Keratinocyte (primary cell): ENCODE measurements around the gene GPBAR1. TPM values are rescaled to one million over a fixed set of nuclear protein-coding genes. Genes with fewer than 3 reads are reported as not detected.

Experiments used
- DNase-seq: peaks from one replicate; pipeline ENCODE4 v3.0.0-alpha.2; 2011; ENCODE audit warnings: low read depth, missing footprints, low spot score
- FAIRE-seq: peaks from 2 replicates; lab custom pipeline; 2011; peaks lifted over from hg19 to GRCh38; lab: Jason Lieb, UNC
- H2AFZ ChIP-seq: 2 replicates; pipeline ENCODE4 v1.6.0; 2012; ENCODE audit warnings: low read length, control low read depth, inconsistent platforms; ENCODE audit not compliant: control insufficient read depth
- H3K27ac ChIP-seq: 2 replicates; pipeline ENCODE4 v1.5.1; 2011; ENCODE audit warnings: low read length; ENCODE audit not compliant: control insufficient read depth, insufficient read depth
- H3K27me3 ChIP-seq: 3 replicates; pipeline ENCODE4 v1.6.0; 2011; ENCODE audit warnings: low read length; ENCODE audit not compliant: control insufficient read depth, insufficient read depth; ENCODE audit errors: extremely low read depth
- H3K36me3 ChIP-seq, 2 experiments: 2 replicates in 1 of 2; 3 replicates in 1 of 2; pipeline ENCODE4 v1.5.1; 2011; ENCODE audit warnings: low read length in 2 of 2, mild to moderate bottlenecking in 1 of 2; ENCODE audit not compliant: control insufficient read depth in 2 of 2, insufficient read depth in 2 of 2; ENCODE audit errors: extremely low read depth in 1 of 2
- H3K4me1 ChIP-seq: 3 replicates; pipeline ENCODE4 v1.5.1; 2011; ENCODE audit warnings: low read length; ENCODE audit not compliant: control insufficient read depth, insufficient read depth; ENCODE audit errors: extremely low read depth
- H3K4me2 ChIP-seq: 3 replicates; pipeline ENCODE4 v1.6.0; 2011; ENCODE audit warnings: low read depth, low read length; ENCODE audit not compliant: control insufficient read depth, insufficient read depth; ENCODE audit errors: extremely low read depth
- H3K4me3 ChIP-seq, 3 experiments: fragments of 200-600 bp in 1 of 3; sonication (generic) in 1 of 3; 2 replicates in 2 of 3; 3 replicates in 1 of 3; pipeline ENCODE4 v1.5.1; 2011 to 2016; ENCODE audit warnings: low read length in 3 of 3, mild to moderate bottlenecking in 3 of 3, control low read depth in 2 of 3, inconsistent platforms in 1 of 3, low read depth in 1 of 3, mixed read lengths in 1 of 3, mixed run types in 1 of 3, moderate library complexity in 1 of 3; ENCODE audit not compliant: control insufficient read depth in 2 of 3, insufficient read depth in 2 of 3; ENCODE audit errors: extremely low read depth in 1 of 3
- H3K79me2 ChIP-seq: 2 replicates; pipeline ENCODE4 v1.6.0; 2012; ENCODE audit warnings: low read length; ENCODE audit not compliant: control insufficient read depth, insufficient read depth
- H3K9ac ChIP-seq: 3 replicates; pipeline ENCODE4 v1.6.0; 2011; ENCODE audit warnings: low read length; ENCODE audit not compliant: control insufficient read depth, insufficient read depth; ENCODE audit errors: extremely low read depth
- H3K9me1 ChIP-seq: 3 replicates; pipeline ENCODE4 v1.6.0; 2011; ENCODE audit warnings: low read length; ENCODE audit not compliant: control insufficient read depth, insufficient read depth; ENCODE audit errors: extremely low read depth
- H3K9me3 ChIP-seq: 2 replicates; pipeline ENCODE4 v1.5.1; 2012; ENCODE audit warnings: low read depth, low read length; ENCODE audit not compliant: control insufficient read depth
- H4K20me1 ChIP-seq: 3 replicates; pipeline ENCODE4 v1.6.0; 2011; ENCODE audit warnings: low read length; ENCODE audit not compliant: control insufficient read depth, insufficient read depth; ENCODE audit errors: extremely low read depth
- CTCF ChIP-seq, 3 experiments: IDR thresholded peaks in 1 of 3; conservative IDR thresholded peaks in 1 of 3; optimal IDR thresholded peaks in 1 of 3; 2 replicates in 2 of 3; 3 replicates in 1 of 3; pipeline versions ENCODE3 to v1.5.1; 2011; ENCODE audit warnings: low read length in 3 of 3, mild to moderate bottlenecking in 3 of 3, moderate library complexity in 2 of 3, control low read depth in 1 of 3, inconsistent platforms in 1 of 3; ENCODE audit not compliant: insufficient read depth in 2 of 3; ENCODE audit errors: extremely low read depth in 1 of 3
- EZH2 ChIP-seq: IDR thresholded peaks from one replicate; pipeline ENCODE4 v1.6.1; 2012; ENCODE audit warnings: inconsistent platforms, mild to moderate bottlenecking, low read length, moderate library complexity
- dilution Hi-C: fragments of 300-500 bp; cut with MboI; formaldehyde crosslinking; loops from one replicate; pipeline ENCODE4 v1.7.0; 2020; ENCODE audit warnings: low sequenced_read_pairs; ENCODE audit not compliant: extremely low pct_ligation_motif_present
- polyA plus RNA-seq, 5 experiments: library from polyadenylated mRNA; depleted of rRNA in 3 of 5; stranded (reverse) in 3 of 5; stranded (forward) in 1 of 5; unstranded in 1 of 5; fragments of >200 nt; gene quantifications; 1 replicate in 1 of 5; 2 replicates in 3 of 5; 3 replicates in 1 of 5; pipeline versions ENCODE4 v1.2.1 to v1.2.3, GENCODE V29; 2011 to 2012; ENCODE audit warnings: missing spikeins in 2 of 5, low read depth in 1 of 5, low replicate concordance in 1 of 5

Gene GPBAR1
- polyA plus RNA-seq, 1 donor (not counting 4 experiments of a cell fraction or from before 2014, with no cell fraction given), result 0.12 TPM

GRCh38 chr2:218255446-218255845 is 5.4 kb upstream of the GPBAR1 start:
- H3K36me3 ChIP-seq, result peaks cover 36 to 41% of the 10 kb centered on the region in 2 experiments
- H4K20me1 ChIP-seq, result peaks cover 15% of the 10 kb centered on the region
- H2AFZ ChIP-seq, result no peak overlapping the region
- dilution Hi-C loops, result no loop called here
- no peak overlapping the region for H3K4me3 ChIP-seq
- no peak overlapping the region for H3K9ac ChIP-seq
- no peak for DNase-seq
- H3K27me3 ChIP-seq, result no peaks in the 10 kb centered on the region
- no peak for TF ChIP-seq CTCF (optimal IDR thresholded peaks at IDR 0.05 in 1 of 3, IDR thresholded peaks at IDR 0.05 in 1 of 3, conservative IDR thresholded peaks at IDR 0.05 in 1 of 3; ENCODE audit: extremely low read depth in 1 of 3, insufficient read depth in 2 of 3, low read length in 3 of 3)
- no peak for TF ChIP-seq EZH2
- peaks cover 2% of the 10 kb centered on the region for H3K79me2 ChIP-seq
- no peaks in the 10 kb centered on the region for H3K9me3 ChIP-seq
- no peak overlapping the region for H3K4me2 ChIP-seq
- peak; percentile 34 for FAIRE-seq
- H3K9me1 ChIP-seq, result no peaks in the 10 kb centered on the region
- peaks cover 3% of the 10 kb centered on the region for H3K4me1 ChIP-seq
- H3K27ac ChIP-seq, result peak overlapping the region; percentile 31

GRCh38 chr2:218256612-218257350 is 4.0 kb upstream of the GPBAR1 start:
- DNase-seq, result no peak
- Histone ChIP-seq H3K27ac (no peak overlapping the region), H3K9me1 (no peaks in the 10 kb centered on the region), H3K27me3 (no peaks in the 10 kb centered on the region), H3K4me2 (no peak overlapping the region), H3K9me3 (no peaks in the 10 kb centered on the region), H3K4me1 (peaks cover 3% of the 10 kb centered on the region), H3K79me2 (peaks cover 2% of the 10 kb centered on the region), H3K4me3 (no peak overlapping the region), H2AFZ (no peak overlapping the region), H3K36me3 (peaks cover 28 to 30% of the 10 kb centered on the region in 2 experiments), H3K9ac (no peak overlapping the region), H4K20me1 (peaks cover 15% of the 10 kb centered on the region)
- no peak for FAIRE-seq
- TF ChIP-seq EZH2 (no peak), CTCF (optimal IDR thresholded peaks at IDR 0.05 in 1 of 3, IDR thresholded peaks at IDR 0.05 in 1 of 3, conservative IDR thresholded peaks at IDR 0.05 in 1 of 3; ENCODE audit: extremely low read depth in 1 of 3, insufficient read depth in 2 of 3, low read length in 3 of 3) (no peak)
- dilution Hi-C loops, result no loop called here
